Caki2 (cell line): ENCODE results near the gene PEX14. TPM values are rescaled to one million over a fixed set of nuclear protein-coding genes. Genes with fewer than 3 reads are reported as not detected.

ENCODE experiments used
- DNase-seq: peaks from one replicate; pipeline ENCODE4 v3.0.0-alpha.2; 2015; ENCODE audit warnings: low read depth
- in situ Hi-C: cut with HindIII; loops from 2 replicates; pipeline ENCODE4 v1.10.0; 2016; ENCODE audit warnings: low sequenced_read_pairs, low pct_unique_long_range_greater_than_20kb, mixed read lengths
- total RNA-seq: library from RNA; depleted of rRNA; stranded (reverse); fragments of >200 nt; shearing (Covaris generic); gene quantifications from 2 replicates; pipeline ENCODE4 v1.2.3, GENCODE V29; 2014; ENCODE audit warnings: low replicate concordance

Gene PEX14
- total RNA-seq, 1 experiment from 2014 or later: 24.9 TPM

GRCh38 chr1:10529765-10530164 is 55.0 kb downstream of the PEX14 start:
- in situ Hi-C loops: no loop called here
- no peak for DNase-seq

- DNase-seq: no peak
- in situ Hi-C loops: no loop called here
Observed at GRCh38 chr1:10530281-10530740, 55.6 kb downstream of the PEX14 start.

DNA sequence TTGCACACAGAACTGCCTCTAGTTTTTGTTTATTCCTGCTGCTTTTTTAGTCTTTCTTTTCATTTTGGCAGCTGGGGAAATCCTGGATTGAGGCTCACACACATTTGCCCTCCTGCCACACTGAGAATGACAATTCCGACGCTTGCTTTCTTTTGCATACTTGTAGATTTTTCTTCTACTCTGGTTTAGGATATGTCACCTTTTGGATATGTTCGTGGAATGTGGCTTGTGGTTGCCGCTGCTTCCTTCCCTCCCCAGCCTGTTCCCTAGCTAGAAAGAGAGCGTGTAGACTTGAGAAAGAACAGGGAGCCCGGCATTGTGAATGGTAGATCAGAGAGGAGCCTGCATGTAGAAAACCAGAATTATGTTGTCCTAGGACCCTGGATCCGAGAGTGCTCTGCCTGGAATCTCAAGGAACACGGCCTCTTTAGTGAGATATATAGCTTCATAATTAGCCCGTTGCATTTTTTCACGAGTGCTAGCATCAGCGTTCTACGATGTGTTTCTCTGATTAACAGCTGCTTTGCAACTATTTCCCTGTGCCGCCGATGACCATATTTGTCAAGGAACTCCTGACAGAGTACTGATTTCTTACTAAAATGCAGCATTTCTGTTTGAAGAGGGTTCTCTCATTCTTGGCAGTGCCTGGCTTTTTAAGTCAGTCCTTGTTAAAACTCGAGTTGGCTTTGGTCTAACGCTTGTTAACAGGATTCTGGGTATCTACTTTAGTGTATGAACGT is 56.2 kb downstream of the PEX14 start:
- in situ Hi-C loops: no loop called here

DNA sequence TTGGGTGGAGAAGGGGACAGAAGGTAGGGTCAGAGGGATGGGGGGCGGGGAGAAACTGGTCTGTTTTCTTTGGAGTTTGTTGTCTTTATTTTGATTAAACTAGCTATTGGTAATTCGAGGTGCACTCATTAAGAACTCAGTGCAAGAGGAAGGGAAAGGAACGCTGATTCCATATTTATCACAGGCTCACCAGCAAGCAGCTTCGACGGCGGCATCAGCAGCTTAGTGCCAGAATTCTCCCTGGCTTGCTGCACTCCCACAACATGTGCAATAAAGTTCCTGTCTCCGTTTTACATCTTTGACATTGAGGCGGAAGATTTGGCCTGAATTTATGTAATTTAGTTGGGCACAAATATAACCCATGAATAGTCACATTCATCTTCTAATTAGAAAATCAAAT is 57.6 kb downstream of the PEX14 start:
- no peak for DNase-seq
- in situ Hi-C loops: no loop called here

More for the DNA sequence above, 56.2 kb downstream of the PEX14 start:
- no peak for DNase-seq

DNA sequence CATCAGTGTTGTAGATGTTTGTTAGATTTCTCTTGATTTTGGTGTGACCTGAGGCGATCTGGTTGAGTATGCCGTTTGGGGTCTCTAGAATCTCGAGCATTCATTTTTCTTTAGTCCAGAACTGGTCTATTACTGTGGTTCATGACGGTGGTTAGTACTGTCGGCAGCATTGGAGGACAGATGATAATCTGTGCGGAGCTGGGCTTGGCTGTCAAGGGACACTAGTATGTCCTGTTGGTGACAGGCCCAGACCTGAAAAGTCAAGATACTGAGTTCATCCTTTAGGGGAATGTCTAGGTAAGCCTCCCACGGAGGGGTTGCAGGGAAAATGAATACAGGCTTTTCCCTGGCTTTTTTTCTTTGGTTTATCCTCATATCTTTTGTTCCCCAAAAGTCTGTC is 59.8 kb downstream of the PEX14 start:
- no peak for DNase-seq
- in situ Hi-C loops: no loop called here

DNA sequence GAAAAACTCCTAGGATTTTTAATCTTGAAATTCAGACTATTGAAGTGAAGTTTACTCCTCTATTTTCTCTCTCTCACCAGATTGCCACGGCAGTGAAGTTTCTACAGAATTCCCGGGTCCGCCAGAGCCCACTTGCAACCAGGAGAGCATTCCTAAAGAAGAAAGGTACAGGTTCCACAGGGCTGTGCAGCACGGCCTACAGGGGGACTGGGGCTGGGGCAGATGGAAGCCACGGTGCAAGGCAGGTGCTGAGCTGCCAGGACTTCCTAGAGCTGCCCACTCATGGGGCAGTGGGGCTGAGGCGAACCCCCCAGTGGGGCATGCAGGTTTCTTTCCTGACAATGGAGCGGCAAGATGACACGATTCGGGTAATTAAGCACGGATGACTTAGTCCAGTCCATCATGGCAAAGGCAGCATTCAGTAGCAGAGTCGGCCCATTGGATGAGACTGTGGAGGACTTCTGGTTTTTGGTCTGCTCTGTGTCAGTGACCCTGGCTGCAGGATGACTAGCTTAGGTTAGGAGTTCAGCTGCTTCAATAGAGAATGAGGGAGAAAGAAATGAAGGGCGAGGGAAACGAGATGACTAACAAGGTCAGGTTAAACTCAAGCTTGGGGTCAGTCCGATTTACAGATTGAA is 61.5 kb downstream of the PEX14 start:
- no peak for DNase-seq
- in situ Hi-C loops: no loop called here

DNA sequence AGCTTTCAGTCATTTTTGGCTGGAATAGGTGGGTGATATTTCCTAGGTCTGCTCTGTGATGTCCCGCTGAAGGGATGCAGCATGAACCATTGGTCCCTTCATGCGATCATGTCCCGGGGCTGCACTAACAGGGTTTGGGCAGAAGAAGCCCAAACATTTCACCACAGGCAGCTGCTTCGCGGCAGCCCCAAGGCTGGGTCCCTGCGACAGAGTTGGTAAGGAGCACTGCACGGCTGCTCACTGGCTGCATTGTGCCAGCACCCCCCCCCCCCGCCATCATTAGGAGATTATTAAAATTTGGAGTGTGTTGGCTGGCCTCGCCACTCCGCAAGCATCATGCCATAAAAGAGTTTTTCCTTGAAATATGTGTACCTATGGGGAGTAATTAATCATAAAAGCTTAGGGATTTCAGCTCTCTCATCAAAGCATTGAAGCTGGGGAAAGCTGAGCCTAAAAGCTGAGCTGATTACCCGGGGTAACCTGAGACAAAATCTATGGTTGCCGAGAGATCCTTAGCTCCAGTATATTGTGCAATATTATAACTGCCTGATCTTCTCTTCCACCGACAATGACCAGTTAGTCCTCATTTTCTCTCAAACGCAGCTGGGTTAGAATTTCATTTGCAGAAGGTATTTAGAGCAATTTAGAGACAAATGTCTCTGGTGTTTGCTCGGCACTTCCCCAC is 62.5 kb downstream of the PEX14 start:
- in situ Hi-C loops: no loop called here
- no peak for DNase-seq

GRCh38 chr1:10538646-10539355 is 64.1 kb downstream of the PEX14 start:
- no peak for DNase-seq
- in situ Hi-C loops: no loop called here

DNA sequence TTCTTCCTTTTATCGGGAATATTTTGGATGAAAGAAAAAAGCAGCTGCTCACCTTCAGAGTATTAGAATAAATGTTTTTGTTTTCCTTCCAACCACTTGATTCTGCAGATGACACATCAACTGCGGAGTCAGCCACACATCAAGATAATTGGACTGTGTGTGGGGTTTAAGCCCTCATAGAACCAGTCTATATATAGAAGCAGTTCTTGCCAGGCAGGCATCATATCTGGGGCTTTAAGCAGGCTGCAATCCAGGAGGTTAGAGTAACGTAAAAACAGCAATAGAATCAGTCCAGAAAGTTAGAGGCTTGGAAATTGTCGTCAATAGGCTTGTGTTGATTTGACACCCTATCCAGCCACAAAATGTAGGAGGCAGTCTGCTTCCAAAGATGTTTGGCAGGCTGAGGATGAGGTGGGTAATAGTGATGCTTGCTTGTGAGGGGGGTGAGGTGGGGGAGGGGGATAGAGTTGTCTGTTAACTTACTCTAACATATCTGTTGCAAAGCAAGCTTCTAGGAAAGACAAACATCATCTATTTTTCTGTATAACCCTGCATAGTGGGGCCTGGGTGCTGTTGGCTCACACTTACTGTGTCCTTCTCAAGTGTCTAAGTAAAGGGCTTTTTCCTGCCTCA is 64.8 kb downstream of the PEX14 start:
- in situ Hi-C loops: no loop called here
- DNase-seq: no peak

- in situ Hi-C loops: no loop called here
- DNase-seq: no peak
Observed at GRCh38 chr1:10540277-10541005, 65.7 kb downstream of the PEX14 start.

DNA sequence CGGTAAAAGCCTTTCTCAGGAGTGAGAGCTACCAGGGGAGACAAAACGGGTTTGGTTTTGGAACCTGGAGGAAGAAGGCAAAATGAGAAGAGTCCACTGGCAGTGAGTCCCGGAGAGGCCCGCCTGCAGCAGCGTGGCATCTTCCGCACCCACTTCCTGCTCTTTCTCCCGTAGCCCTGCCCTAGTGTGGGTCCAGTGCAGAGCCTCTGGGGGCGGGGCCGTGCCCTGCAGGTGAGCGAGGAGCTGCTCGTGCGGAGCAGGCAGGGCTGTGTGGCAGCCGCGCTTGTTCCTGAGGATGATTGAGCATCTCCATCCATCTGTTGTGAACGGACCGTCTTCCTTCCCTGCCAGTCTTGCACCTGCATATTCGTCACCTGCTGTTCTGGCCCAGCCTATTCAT is 66.5 kb downstream of the PEX14 start:
- in situ Hi-C loops: no loop called here
- DNase-seq: no peak

DNA sequence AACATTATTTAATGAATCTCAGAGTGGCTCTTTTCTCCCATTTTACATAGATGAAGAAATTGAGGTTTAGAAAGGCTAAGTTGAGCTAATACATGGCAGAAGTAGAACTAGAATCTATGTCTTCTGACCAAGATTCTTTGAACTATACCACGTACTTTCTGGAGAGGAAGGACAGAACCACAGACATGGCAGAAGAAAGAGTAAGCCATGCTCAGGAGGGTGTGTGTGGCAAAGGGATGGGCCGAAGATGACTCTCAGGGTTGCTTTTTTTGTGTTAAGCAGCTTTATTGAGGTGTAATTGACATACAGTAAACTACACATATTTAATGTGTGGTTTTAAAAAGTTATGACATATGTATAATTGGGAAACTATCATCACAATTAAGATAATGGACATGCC is 69.5 kb downstream of the PEX14 start:
- in situ Hi-C loops: no loop called here

GRCh38 chr1:10546896-10547295 is 72.1 kb downstream of the PEX14 start:
- no peak for DNase-seq

More for the DNA sequence above, 69.5 kb downstream of the PEX14 start:
- DNase-seq: no peak

DNA sequence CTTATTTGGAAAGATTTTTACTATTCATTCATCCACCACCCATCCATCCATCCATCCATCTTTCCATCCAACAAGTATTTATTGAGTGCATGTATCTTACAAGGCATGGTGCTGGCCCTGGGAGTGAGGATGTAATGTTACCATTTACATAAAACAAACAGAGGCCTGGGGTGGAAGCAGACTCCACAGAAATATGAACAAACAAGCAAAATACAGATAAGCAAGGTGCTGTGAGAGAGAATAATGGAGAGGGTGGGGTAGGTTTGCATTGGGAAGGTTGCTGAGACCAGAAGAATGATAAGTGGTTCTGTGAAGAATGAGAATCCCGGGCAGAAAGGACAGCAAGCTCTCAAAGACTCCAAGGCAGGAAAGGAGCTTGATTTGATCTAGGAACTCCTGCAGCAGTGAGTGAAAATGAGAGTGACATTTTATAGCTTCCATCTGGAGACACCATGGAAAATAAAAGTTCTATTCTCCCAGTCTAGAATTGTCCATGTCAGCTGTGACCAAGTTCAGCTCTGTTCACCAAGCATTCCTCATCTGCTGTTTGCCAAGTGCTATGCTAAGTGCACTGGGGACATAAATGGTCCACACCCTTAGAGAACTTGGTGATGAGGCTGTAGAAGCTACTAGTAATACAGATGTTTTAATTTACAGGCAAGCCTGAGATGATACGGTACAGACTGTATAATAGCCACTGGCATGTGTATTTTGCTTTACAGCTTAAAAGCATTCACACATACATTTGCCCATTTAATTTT is 75.3 kb downstream of the PEX14 start:
- in situ Hi-C loops: no loop called here
- no peak for DNase-seq

More at GRCh38 chr1:10546896-10547295, 72.1 kb downstream of the PEX14 start:
- in situ Hi-C loops: no loop called here

DNA sequence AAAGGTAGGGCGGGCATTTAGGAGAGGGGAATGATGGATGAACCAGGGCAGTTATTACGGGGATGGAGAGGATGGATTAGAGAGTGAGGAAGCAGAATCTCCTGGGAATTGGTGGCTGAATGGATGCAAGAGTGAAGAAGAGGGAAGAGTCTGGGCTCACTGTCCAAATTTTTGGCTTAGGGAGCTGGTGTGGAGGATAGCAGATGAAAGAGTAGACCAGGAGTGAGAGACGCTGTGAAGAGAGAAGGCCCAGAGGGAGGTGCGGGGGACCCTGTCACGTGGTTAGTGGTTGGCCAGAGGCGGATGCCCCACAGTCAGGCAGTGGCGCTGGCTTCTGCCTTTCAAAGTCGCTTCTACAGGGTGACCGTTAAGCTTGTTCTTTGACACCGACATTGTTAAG is 78.4 kb downstream of the PEX14 start:
- DNase-seq: no peak
- in situ Hi-C loops: no loop called here

DNA sequence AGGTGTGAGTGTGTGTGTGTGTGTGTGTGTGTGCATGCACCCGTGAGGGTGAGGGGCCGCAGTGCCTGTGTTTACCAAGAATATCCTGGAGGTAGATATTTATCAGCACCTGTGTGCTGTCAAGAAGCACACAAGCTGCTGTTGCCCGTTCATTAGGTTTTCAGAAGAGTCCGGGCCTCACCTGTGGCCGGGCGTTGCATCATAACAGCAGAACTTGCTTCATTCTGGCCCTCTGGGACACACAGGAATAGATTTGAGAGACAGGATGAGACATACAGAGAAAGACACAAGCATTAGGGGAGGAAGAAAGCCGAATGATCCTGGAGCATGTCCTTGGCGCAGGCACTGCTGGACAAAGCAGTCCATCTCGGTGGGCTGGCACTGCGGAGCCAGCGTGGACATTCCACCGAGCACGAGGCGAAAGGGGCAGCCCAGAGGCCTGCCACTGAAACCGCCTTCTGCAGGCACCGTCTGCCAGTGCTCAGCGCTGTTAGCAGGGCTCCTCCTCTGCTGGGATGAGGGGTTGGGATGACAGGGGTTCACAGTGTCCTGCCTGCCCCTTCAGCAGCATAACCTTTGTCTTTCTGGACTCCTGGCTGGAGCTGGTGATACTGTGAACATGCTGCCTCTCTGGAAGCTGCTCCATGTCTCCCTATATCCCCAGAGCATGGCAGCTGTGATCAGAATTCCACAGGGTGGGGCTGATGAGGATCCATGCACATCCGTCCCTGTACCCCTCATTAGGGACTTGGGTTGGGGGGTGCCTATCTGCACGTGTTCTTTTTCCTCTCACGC is 81.1 kb downstream of the PEX14 start:
- no peak for DNase-seq
- in situ Hi-C loops: no loop called here
